GM12864 (cell line): Measurements from ENCODE around the gene DCAKD.
"Not testable (repeated sequence)": the region's sequence is repeated elsewhere in the genome, so short reads cannot be mapped to it uniquely, and the experiment has no call there.

ENCODE experiments used
- DNase-seq: peaks from one replicate; pipeline ENCODE4 v3.0.0-alpha.2; 2011; ENCODE audit warnings: low read depth
- H3K4me3 ChIP-seq: 2 replicates; pipeline ENCODE4 v1.5.1; 2011; ENCODE audit warnings: mild to moderate bottlenecking, low read depth, low read length, control low read depth
- CTCF ChIP-seq: IDR thresholded peaks from 2 replicates; pipeline ENCODE4 v1.5.1; 2011; ENCODE audit warnings: low read depth, mild to moderate bottlenecking, moderate library complexity, low read length, control low read depth, inconsistent platforms; ENCODE audit errors: missing control alignments

The DCAKD gene

GRCh38 chr17:45067637-45068036 is 16.2 kb upstream of the DCAKD start:
- H3K4me3 ChIP-seq = no peak overlapping the region
- no peak for DNase-seq
- no peak for TF ChIP-seq CTCF

- TF ChIP-seq CTCF = no peak
- H3K4me3 ChIP-seq = peak overlapping the region; percentile 40; the same call in 1 of the 2 replicates
- no peak for DNase-seq
Observed at GRCh38 chr17:45063198-45063597, 11.8 kb upstream of the DCAKD start.

- peak overlapping the region; percentile 70 for H3K4me3 ChIP-seq
- no peak for DNase-seq
- no peak for TF ChIP-seq CTCF
Observed at GRCh38 chr17:45061606-45062205, 10.3 kb upstream of the DCAKD start.

GRCh38 chr17:45060797-45061605 is 9.6 kb upstream of the DCAKD start, which contains the start of gene NMT1:
TSS of gene NMT1 (plus strand) at chr17:45061317. CDS start at chr17:45061330, 13 bp downstream.
- peak within 1 kb of the TSS; percentile 70 for H3K4me3 ChIP-seq
- TF ChIP-seq CTCF = no peak
- peak; percentile 99 for DNase-seq

- TF ChIP-seq CTCF = no peak
- peak overlapping the region; percentile 70 for H3K4me3 ChIP-seq
- no peak for DNase-seq
Observed at GRCh38 chr17:45060382-45060796, 9.0 kb upstream of the DCAKD start.

- DNase-seq = no peak
- peak overlapping the region; percentile 50 for H3K4me3 ChIP-seq
- no peak for TF ChIP-seq CTCF
Observed at GRCh38 chr17:45052052-45052772, 780 bp upstream of the DCAKD start.

- DNase-seq, H3K4me3 ChIP-seq: not testable (repeated sequence)
Observed at GRCh38 chr17:45051720-45052051, 254 bp upstream of the DCAKD start.
